ENCODE measurements around the gene ABR. TPM values are rescaled to one million over a fixed set of nuclear protein-coding genes. Genes with fewer than 3 reads are reported as not detected.

ABR gene
- total and polyA plus RNA-seq, 2 of the 8 experiments (the other 6 are each of a cell fraction or from before 2014, with no cell fraction given): 44.8 to 47.2 TPM

DNA sequence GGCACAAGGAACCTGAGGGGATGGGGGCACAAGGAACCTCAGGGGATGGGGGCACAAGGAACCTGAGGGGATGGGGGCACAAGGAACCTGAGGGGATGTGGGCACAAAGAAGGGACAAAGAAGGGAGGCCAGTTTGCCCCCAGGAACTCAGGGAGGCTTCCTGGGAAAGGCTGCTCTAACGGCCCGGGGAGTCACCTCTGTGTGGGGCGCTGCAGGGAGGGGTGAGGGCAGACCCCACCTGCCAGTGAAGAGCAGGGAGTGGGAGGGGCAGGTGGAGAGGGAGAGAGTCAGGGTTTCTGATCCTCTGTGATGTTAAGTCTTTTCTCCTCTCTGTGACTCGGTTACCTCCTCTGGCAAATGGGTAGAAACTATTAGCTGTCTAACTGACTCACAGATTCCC lies 125.1 kb downstream of the ABR start:
- H3K9ac ChIP-seq (replicated peaks in 1 of 4; ENCODE audit: extremely low read depth in 1 of 4, low read depth in 3 of 4, low read length in 3 of 4): no peak overlapping the region
- H3K79me1 ChIP-seq (ENCODE audit: low read depth, low read length): no peaks in the 10 kb centered on the region
- no peak overlapping the region for H2AFZ ChIP-seq (ENCODE audit: low read length)
- no peak overlapping the region for H4K91ac ChIP-seq (replicated peaks; ENCODE audit: insufficient read length, low read length)
- H3K23me2 ChIP-seq (ENCODE audit: low read depth, low read length): no peaks in the 10 kb centered on the region
- no peak overlapping the region for H3K14ac ChIP-seq (ENCODE audit: insufficient read length)
- no peak overlapping the region for H3K23ac ChIP-seq (ENCODE audit: insufficient read length)
- no peak overlapping the region for H4K5ac ChIP-seq (ENCODE audit: insufficient read length, low read depth, low read length)
- no peaks in the 10 kb centered on the region for H3K4me1 ChIP-seq (replicated peaks in 1 of 4; ENCODE audit: control insufficient read depth in 3 of 4, insufficient read depth in 4 of 4, low read length in 3 of 4)
- H2BK5ac ChIP-seq (ENCODE audit: low read depth, low read length): no peak overlapping the region
- no peak overlapping the region for H2BK12ac ChIP-seq (ENCODE audit: low read depth, low read length)
- H3K36me3 ChIP-seq (ENCODE audit: control insufficient read depth in 2 of 4, insufficient read depth in 4 of 4, low read length in 3 of 4): peaks cover 0 to 4% (median 1%) of the 10 kb centered on the region in 4 experiments; a peak in 2 of 8 replicates
- no peaks in the 10 kb centered on the region for H3K79me2 ChIP-seq (ENCODE audit: control insufficient read depth in 1 of 2, insufficient read depth in 2 of 2, low read length in 2 of 2)
- no peak overlapping the region for H2BK15ac ChIP-seq (ENCODE audit: low read length)
- DNase-seq (ENCODE audit: low read depth in 1 of 2, low spot score in 2 of 2): no peak
- H3K4me3 ChIP-seq (ENCODE audit: extremely low read depth in 1 of 4, insufficient read depth in 2 of 4, low read depth in 3 of 4, low read length in 4 of 4): no peak overlapping the region
- ChIA-PET POLR2A (ENCODE audit: partially characterized antibody) (no interaction called here), CTCF (ENCODE audit: partially characterized antibody) (interaction anchor here (1.1 to 5.6 kb wide), 6 partner anchors 11 to 260 kb away, joined by 3 to 144 read pairs (median 22); partner anchors contain the start of gene TIMM22)
- FAIRE-seq: no peak
- TF ChIP-seq FOSL1 (IDR thresholded peaks at IDR 0.05; ENCODE audit: insufficient read depth, low read depth, low read length) (no peak), SRF (IDR thresholded peaks at IDR 0.05; ENCODE audit: low read depth, low read length) (no peak), CBX8 (IDR thresholded peaks at IDR 0.05; ENCODE audit: borderline replicate concordance, low read depth, low read length) (no peak), NRF1 (IDR thresholded peaks at IDR 0.05; ENCODE audit: low read depth, low read length) (no peak), SIN3A (conservative IDR thresholded peaks at IDR 0.05 in 1 of 2, IDR thresholded peaks at IDR 0.05 in 1 of 2; ENCODE audit: low read depth in 1 of 2, low read length in 2 of 2) (no peak), EGR1 (IDR thresholded peaks at IDR 0.05; ENCODE audit: borderline replicate concordance, low read depth, low read length) (no peak), BACH1 (IDR thresholded peaks at IDR 0.05; ENCODE audit: low read length) (no peak), BCL11A (IDR thresholded peaks at IDR 0.05; ENCODE audit: low read depth in 2 of 2, low read length in 2 of 2) (no peak)
- 96% methylated on average over 4 of the region's 4 CpGs; no CpG with 5 or more reads in 1 of the 2 experiments for WGBS, 2 experiments (ENCODE audit: extremely low coverage in 1 of 2, insufficient coverage in 1 of 2, insufficient read length in 1 of 2, insufficient replicate concordance in 2 of 2, low coverage in 1 of 2, low lambda C conversion rate in 2 of 2, missing lambda C conversion rate in 1 of 2)
- no peak overlapping the region for H3K27ac ChIP-seq (ENCODE audit: low read depth, low read length)
- no peak overlapping the region for H3K56ac ChIP-seq (replicated peaks; ENCODE audit: insufficient read length, low read depth, low read length)
- H4K20me1 ChIP-seq (replicated peaks in 1 of 2; ENCODE audit: control insufficient read depth in 1 of 2, insufficient read depth in 2 of 2, low read length in 2 of 2): no peaks in the 10 kb centered on the region
- H3K4ac ChIP-seq (replicated peaks; ENCODE audit: insufficient read length, low read depth, low read length): no peak overlapping the region
- H4K8ac ChIP-seq (ENCODE audit: extremely low read depth, insufficient read depth, low read length): no peak overlapping the region
- no peak overlapping the region for H2BK20ac ChIP-seq (ENCODE audit: low read length)
- no peak overlapping the region for H2BK120ac ChIP-seq (replicated peaks; ENCODE audit: low read depth, low read length)
- no peak overlapping the region for H2AK5ac ChIP-seq (ENCODE audit: low read depth, low read length)
- no peak overlapping the region for H3K18ac ChIP-seq (ENCODE audit: extremely low read depth, low read length)
- H3K27me3 ChIP-seq (replicated peaks in 1 of 4; ENCODE audit: control insufficient read depth in 3 of 4, extremely low read depth in 1 of 4, insufficient read depth in 3 of 4, low read length in 3 of 4): no peaks in the 10 kb centered on the region
- no peak overlapping the region for H3K4me2 ChIP-seq (ENCODE audit: insufficient read depth in 1 of 2, low read depth in 2 of 2, low read length in 2 of 2)
- no peaks in the 10 kb centered on the region for H3K9me3 ChIP-seq (ENCODE audit: insufficient read depth in 2 of 2, low read depth in 1 of 2, low read length in 1 of 2)
